B cell (primary cell): Measurements from ENCODE around the gene MAD1L1.

Experiments
- CTCF ChIP-seq: fragments of 200-600 bp; IDR thresholded peaks from one replicate; pipeline ENCODE4 v1.8.0; 2022; ENCODE audit warnings: antibody characterized with exemption, mild to moderate bottlenecking
- EZH2 ChIP-seq: IDR thresholded peaks from 2 replicates; pipeline ENCODE4 v1.6.1; 2012; ENCODE audit warnings: borderline replicate concordance, low read depth, mild to moderate bottlenecking, moderate library complexity, low read length; ENCODE audit not compliant: insufficient read depth, poor library complexity, severe bottlenecking

DNA sequence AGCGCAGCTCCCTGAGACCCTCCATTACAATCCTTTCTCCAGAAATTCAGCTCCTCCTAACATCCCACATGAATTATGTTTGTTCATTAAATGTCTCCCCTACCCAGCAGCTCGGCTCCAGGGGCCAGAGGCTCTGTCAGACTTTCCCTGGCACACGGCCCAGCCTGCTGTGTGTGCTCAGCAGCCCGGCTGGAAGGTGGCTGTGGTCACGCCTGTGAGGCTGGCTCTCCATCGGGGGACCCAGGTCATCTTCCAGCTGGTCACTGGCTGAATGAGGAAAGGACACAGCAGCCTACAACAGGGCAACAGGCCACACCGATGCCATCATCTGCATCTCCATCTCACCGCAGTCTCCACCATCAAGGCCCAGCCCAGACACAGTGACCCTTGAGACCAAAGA, 219.8 kb downstream of the MAD1L1 start:
- TF ChIP-seq CTCF (no peak), EZH2 (no peak)
